ENCODE results near the gene PAWR. TPM values are rescaled to one million over a fixed set of nuclear protein-coding genes. Genes with fewer than 3 reads are reported as not detected.
"Not testable (repeated sequence)": the region's sequence is repeated elsewhere in the genome, so short reads cannot be mapped to it uniquely, and the experiment has no call there.

The PAWR gene
- total RNA-seq, 4 donors from 2014 or later = 44.3 to 67.3 (median 48.5) TPM

- Histone ChIP-seq H3K4me3 (no peak overlapping the region), H3K27me3 (no peaks in the 10 kb centered on the region), H3K9me3 (no peaks in the 10 kb centered on the region), H3K27ac (no peak overlapping the region), H3K4me1 (peaks cover 0 to 23% (median 0%) of the 10 kb centered on the region in 3 donors), H3K36me3 (no peaks in the 10 kb centered on the region)
- intact Hi-C loops (cut with DNase I) = no loop called here
- TF ChIP-seq CTCF (IDR thresholded peaks at IDR 0.05) = no peak
- no peak for TF ChIP-seq POLR2A (IDR thresholded peaks at IDR 0.05)
- no peak for DNase-seq
- WGBS, 2 donors = 50 to 66% methylated on average over 2 of the region's 2 CpGs
Measured at GRCh38 chr12:79655036-79655435, 35.7 kb downstream of the PAWR start.

- Histone ChIP-seq H3K27ac (no peak overlapping the region), H3K9me3 (no peaks in the 10 kb centered on the region), H3K27me3 (no peaks in the 10 kb centered on the region), H3K4me3 (no peak overlapping the region), H3K4me1 (peaks cover 0 to 20% (median 0%) of the 10 kb centered on the region in 3 donors), H3K36me3 (no peaks in the 10 kb centered on the region)
- intact Hi-C loops (cut with DNase I) = no loop called here
- TF ChIP-seq POLR2A (IDR thresholded peaks at IDR 0.05) (no peak), CTCF (IDR thresholded peaks at IDR 0.05) (no peak)
- 91 to 94% methylated on average over 1 of the region's 1 CpG for WGBS, 2 donors
- no peak for DNase-seq
Measured at GRCh38 chr12:79652521-79652920, 38.2 kb downstream of the PAWR start.

GRCh38 chr12:79650440-79650839 lies 40.3 kb downstream of the PAWR start:
- intact Hi-C loops (cut with DNase I) = no loop called here
- Histone ChIP-seq H3K9me3 (no peaks in the 10 kb centered on the region), H3K27ac (no peak overlapping the region), H3K36me3 (no peaks in the 10 kb centered on the region), H3K4me1 (peaks cover 0 to 20% (median 0%) of the 10 kb centered on the region in 3 donors), H3K27me3 (no peaks in the 10 kb centered on the region), H3K4me3 (no peak overlapping the region)
- no peak for TF ChIP-seq POLR2A (IDR thresholded peaks at IDR 0.05)
- TF ChIP-seq CTCF (IDR thresholded peaks at IDR 0.05) = no peak
- 30 to 68% methylated on average over 2 of the region's 2 CpGs for WGBS, 2 donors
- no peak for DNase-seq

GRCh38 chr12:79648881-79649280 lies 41.9 kb downstream of the PAWR start:
- Histone ChIP-seq H3K4me3 (no peak overlapping the region), H3K9me3 (no peaks in the 10 kb centered on the region), H3K27ac (no peak overlapping the region), H3K4me1 (peaks cover 0 to 20% (median 0%) of the 10 kb centered on the region in 3 donors), H3K36me3 (no peaks in the 10 kb centered on the region), H3K27me3 (no peaks in the 10 kb centered on the region)
- TF ChIP-seq CTCF (IDR thresholded peaks at IDR 0.05) (no peak), POLR2A (IDR thresholded peaks at IDR 0.05) (no peak)
- no peak for DNase-seq
- intact Hi-C loops (cut with DNase I) = no loop called here
- 81 to 96% methylated on average over 1 of the region's 1 CpG for WGBS, 2 donors

GRCh38 chr12:79646843-79647242 lies 43.9 kb downstream of the PAWR start:
- H3K4me3 ChIP-seq; H3K36me3 ChIP-seq; DNase-seq; H3K9me3 ChIP-seq; H3K27ac ChIP-seq; H3K27me3 ChIP-seq; intact Hi-C loops (cut with DNase I): not testable (repeated sequence)
- 91 to 97% methylated on average over 4 of the region's 4 CpGs for WGBS, 2 donors
- H3K4me1 ChIP-seq = peaks cover 0 to 12% (median 0%) of the 10 kb centered on the region in 3 donors

GRCh38 chr12:79645235-79645630 lies 45.5 kb downstream of the PAWR start:
- H3K36me3 ChIP-seq = no peaks in the 10 kb centered on the region
- intact Hi-C loops (cut with DNase I) = no loop called here
- no peaks in the 10 kb centered on the region for H3K27me3 ChIP-seq

More at GRCh38 chr12:79645235-79645630, 45.5 kb downstream of the PAWR start:
- Histone ChIP-seq H3K4me3 (no peak overlapping the region), H3K4me1 (peaks cover 0 to 5% (median 0%) of the 10 kb centered on the region in 3 donors), H3K9me3 (no peaks in the 10 kb centered on the region), H3K27ac (no peak overlapping the region)
- no peak for TF ChIP-seq CTCF (IDR thresholded peaks at IDR 0.05)
- no peak for TF ChIP-seq POLR2A (IDR thresholded peaks at IDR 0.05)
- DNase-seq = no peak
